Right lobe of liver (tissue), 4 donors: ENCODE results near the gene LRRN2.

Experiments
- POLR2A ChIP-seq: fragments of 450-650 bp; IDR thresholded peaks from one replicate; pipeline ENCODE4 v1.6.1; 2017; ENCODE audit warnings: antibody characterized with exemption, mild to moderate bottlenecking
- TF ChIP-seq, protein P1 (sequence below), 4 donors: fragments of 200-600 bp in 3 of 4; fragments of 450-650 bp in 1 of 4; IDR thresholded peaks; one replicate each; pipeline versions ENCODE4 v1.5.1 to v1.8.0; 2016 to 2022; ENCODE audit warnings: antibody characterized with exemption in 4 of 4, mild to moderate bottlenecking in 2 of 4
- donor health status: DM: no; HTN: no; CAD: no.
- donor health status: DM: no; HTN: no; CAD: no.
- donor health status: DM: no; HTN: yes; CAD: no.

DNA sequence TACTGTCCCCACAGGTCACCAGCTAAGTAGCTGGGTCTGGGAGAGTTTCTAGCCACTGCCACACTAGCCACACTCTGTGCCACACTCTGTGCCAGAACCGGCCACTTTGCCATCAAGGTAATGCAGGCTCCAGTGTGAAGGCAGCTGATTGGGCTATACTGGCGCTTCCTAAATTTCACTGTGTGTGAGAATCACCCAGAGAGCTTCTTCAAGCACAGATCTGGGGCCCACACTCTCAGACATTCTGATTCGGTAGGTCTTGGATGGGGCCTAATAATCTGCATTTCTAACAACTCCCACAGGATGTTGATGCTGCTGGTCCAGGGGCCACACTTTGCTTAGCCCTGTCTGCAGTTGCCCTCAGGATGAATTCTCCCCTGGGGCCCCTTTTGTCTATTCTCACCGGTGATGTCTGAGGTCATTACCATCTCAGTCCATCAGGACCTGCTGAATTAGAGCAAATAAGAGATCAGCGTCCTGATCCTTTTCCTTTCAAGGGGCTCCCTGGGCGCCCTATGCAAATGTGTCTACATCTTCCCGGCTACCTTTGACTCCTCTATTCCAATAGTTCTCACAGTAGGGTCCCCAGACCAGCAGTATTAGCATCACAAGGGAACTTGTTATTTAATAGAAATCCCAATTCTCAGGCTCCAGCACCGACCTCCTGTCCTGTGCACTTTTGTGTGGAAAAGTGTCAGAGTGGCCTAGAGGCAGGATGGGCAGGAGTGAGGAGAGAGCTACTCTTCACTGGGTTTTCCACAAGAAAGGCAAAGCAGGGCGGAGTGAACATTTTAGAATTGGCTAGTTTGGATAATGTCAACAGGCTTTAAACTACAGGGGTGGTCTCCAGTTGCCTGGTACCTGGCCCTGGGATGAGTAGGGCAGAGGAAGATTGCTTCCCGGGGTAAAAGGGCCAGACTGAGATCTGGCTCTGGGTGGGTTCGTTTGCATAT is 24.7 kb upstream of the LRRN2 start:
- no peak for TF ChIP-seq POLR2A
- TF ChIP-seq, protein P1, sequence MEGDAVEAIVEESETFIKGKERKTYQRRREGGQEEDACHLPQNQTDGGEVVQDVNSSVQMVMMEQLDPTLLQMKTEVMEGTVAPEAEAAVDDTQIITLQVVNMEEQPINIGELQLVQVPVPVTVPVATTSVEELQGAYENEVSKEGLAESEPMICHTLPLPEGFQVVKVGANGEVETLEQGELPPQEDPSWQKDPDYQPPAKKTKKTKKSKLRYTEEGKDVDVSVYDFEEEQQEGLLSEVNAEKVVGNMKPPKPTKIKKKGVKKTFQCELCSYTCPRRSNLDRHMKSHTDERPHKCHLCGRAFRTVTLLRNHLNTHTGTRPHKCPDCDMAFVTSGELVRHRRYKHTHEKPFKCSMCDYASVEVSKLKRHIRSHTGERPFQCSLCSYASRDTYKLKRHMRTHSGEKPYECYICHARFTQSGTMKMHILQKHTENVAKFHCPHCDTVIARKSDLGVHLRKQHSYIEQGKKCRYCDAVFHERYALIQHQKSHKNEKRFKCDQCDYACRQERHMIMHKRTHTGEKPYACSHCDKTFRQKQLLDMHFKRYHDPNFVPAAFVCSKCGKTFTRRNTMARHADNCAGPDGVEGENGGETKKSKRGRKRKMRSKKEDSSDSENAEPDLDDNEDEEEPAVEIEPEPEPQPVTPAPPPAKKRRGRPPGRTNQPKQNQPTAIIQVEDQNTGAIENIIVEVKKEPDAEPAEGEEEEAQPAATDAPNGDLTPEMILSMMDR (IDR thresholded peaks at IDR 0.05): no peak
